ENCODE results near the gene MAL.

DNA sequence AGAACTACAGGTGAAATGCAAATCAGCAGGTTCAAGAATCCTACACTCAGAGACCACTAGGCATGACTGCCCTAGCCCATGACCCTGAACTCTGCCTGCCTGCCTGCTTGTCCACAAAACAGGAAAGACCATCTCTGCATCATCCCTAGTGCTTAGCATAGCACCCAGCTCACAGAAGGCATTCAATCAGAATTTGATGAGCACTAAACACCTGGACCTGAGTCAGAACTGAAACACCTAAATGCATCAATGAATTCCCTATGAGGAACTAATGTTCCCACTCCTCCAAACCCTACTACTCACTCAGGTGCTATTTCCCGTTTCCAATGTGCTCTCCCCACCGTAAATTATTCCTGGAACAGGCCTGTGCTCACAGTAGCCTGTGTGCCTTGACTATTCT, 74.4 kb downstream of the MAL start:
- TF ChIP-seq, protein P1, sequence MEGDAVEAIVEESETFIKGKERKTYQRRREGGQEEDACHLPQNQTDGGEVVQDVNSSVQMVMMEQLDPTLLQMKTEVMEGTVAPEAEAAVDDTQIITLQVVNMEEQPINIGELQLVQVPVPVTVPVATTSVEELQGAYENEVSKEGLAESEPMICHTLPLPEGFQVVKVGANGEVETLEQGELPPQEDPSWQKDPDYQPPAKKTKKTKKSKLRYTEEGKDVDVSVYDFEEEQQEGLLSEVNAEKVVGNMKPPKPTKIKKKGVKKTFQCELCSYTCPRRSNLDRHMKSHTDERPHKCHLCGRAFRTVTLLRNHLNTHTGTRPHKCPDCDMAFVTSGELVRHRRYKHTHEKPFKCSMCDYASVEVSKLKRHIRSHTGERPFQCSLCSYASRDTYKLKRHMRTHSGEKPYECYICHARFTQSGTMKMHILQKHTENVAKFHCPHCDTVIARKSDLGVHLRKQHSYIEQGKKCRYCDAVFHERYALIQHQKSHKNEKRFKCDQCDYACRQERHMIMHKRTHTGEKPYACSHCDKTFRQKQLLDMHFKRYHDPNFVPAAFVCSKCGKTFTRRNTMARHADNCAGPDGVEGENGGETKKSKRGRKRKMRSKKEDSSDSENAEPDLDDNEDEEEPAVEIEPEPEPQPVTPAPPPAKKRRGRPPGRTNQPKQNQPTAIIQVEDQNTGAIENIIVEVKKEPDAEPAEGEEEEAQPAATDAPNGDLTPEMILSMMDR (conservative IDR thresholded peaks at IDR 0.05; ENCODE audit: low read depth, low read length) = no peak
- no peak for TF ChIP-seq EZH2 (IDR thresholded peaks at IDR 0.05; ENCODE audit: low read length, unreplicated experiment)
